Left cardiac atrium (tissue), 4 donors: ENCODE data around the gene LPIN2. TPM values are rescaled to one million over a fixed set of nuclear protein-coding genes. Genes with fewer than 3 reads are reported as not detected.
"Not testable (repeated sequence)": the region's sequence is repeated elsewhere in the genome, so short reads cannot be mapped to it uniquely, and the experiment has no call there.

Experiments used
- ATAC-seq, 2 donors: fragments of 200-7000 bp; cut with Tn5 transposase; one replicate each; pipeline ENCODE4 v1.9.1; 2020; ENCODE audit warnings: mild to moderate bottlenecking in 2 of 2, moderate library complexity in 2 of 2
- DNase-seq: peaks from one replicate; pipeline ENCODE4 v3.0.0-alpha.2; 2020
- intact Hi-C, 2 donors: fragments of 100-400 bp; cut with DNase I; formaldehyde crosslinking; loops; one replicate each; pipeline versions ENCODE4 v1.14.1 to v1.15.1; 2022 to 2023
- total RNA-seq, 2 donors: library from RNA; stranded (reverse); fragmentation: NEBNext Ultra II Directional; extraction: Animal tissue kit (Norgen Biotek cat#: 25700); gene quantifications; one replicate each; pipeline ENCODE4 v1.2.1, GENCODE V29; 2021
- donor health status: DM: no; HTN: yes; CAD: no.
- donor health status: DM: no; HTN: yes; CAD: no; lungs with severe emphysema.
- donor health status: DM: yes; HTN: yes; CAD: no.
- donor health status: Dilated cardiomyopathy.

LPIN2 gene
- total RNA-seq, 2 donors from 2014 or later: 15.2 to 16.4 TPM

- no peak for DNase-seq
- intact Hi-C loops: no loop called here
- ATAC-seq: no peak
Measured at GRCh38 chr18:3048820-3049349, 35.9 kb upstream of the LPIN2 start.

GRCh38 chr18:3048121-3048520 lies 35.2 kb upstream of the LPIN2 start:
- intact Hi-C loops: no loop called here
- DNase-seq: no peak
- no peak for ATAC-seq

GRCh38 chr18:3046216-3046808 lies 33.4 kb upstream of the LPIN2 start:
- ATAC-seq (no peak), DNase-seq (no peak)
- intact Hi-C loops: no loop called here

- peak in 1 of 2 donors; percentile 51 for ATAC-seq
Measured at GRCh38 chr18:3044931-3045698, 32.2 kb upstream of the LPIN2 start.

GRCh38 chr18:3042379-3042778 lies 29.4 kb upstream of the LPIN2 start:
- intact Hi-C loops: no loop called here
- no peak for DNase-seq
- ATAC-seq: no peak

More at GRCh38 chr18:3044931-3045698, 32.2 kb upstream of the LPIN2 start:
- intact Hi-C loops: no loop called here
- peak; percentile 57 for DNase-seq

GRCh38 chr18:3041843-3042242 lies 28.9 kb upstream of the LPIN2 start:
- intact Hi-C loops: no loop called here
- ATAC-seq: no peak
- DNase-seq: no peak

- no peak for DNase-seq
- no peak for ATAC-seq
- intact Hi-C loops: no loop called here
Measured at GRCh38 chr18:3040881-3041280, 27.9 kb upstream of the LPIN2 start.

GRCh38 chr18:3040173-3040572 lies 27.2 kb upstream of the LPIN2 start:
- intact Hi-C loops: no loop called here
- no peak for ATAC-seq
- DNase-seq: no peak

- no peak for DNase-seq
- intact Hi-C loops: no loop called here
- ATAC-seq: peak in 1 of 2 donors; percentile 58
Measured at GRCh38 chr18:3037423-3037915, 24.5 kb upstream of the LPIN2 start.

- no peak for DNase-seq
- no peak for ATAC-seq
Measured at GRCh38 chr18:3036108-3036507, 23.2 kb upstream of the LPIN2 start.

GRCh38 chr18:3035635-3036034 lies 22.7 kb upstream of the LPIN2 start:
- ATAC-seq: no peak
- intact Hi-C loops: no loop called here
- DNase-seq: no peak

More at GRCh38 chr18:3036108-3036507, 23.2 kb upstream of the LPIN2 start:
- intact Hi-C loops: no loop called here

GRCh38 chr18:3032721-3033120 lies 19.8 kb upstream of the LPIN2 start:
- no peak for DNase-seq
- intact Hi-C loops: no loop called here
- ATAC-seq: no peak

- DNase-seq: no peak
- ATAC-seq: peak in 1 of 2 donors; percentile 44
- intact Hi-C loops: no loop called here
Measured at GRCh38 chr18:3029215-3029952, 16.4 kb upstream of the LPIN2 start.

GRCh38 chr18:3028115-3028514 lies 15.2 kb upstream of the LPIN2 start:
- ATAC-seq, intact Hi-C loops: not testable (repeated sequence)

GRCh38 chr18:3027370-3027891 lies 14.5 kb upstream of the LPIN2 start:
- no peak for ATAC-seq
- intact Hi-C loops: no loop called here
- no peak for DNase-seq

More at GRCh38 chr18:3028115-3028514, 15.2 kb upstream of the LPIN2 start:
- DNase-seq: not testable (repeated sequence)

GRCh38 chr18:3025544-3025943 lies 12.6 kb upstream of the LPIN2 start:
- ATAC-seq: no peak
- DNase-seq: no peak
- intact Hi-C loops: no loop called here

GRCh38 chr18:3023603-3024002 lies 10.7 kb upstream of the LPIN2 start:
- ATAC-seq, intact Hi-C loops, DNase-seq: not testable (repeated sequence)

- ATAC-seq: no peak
- no peak for DNase-seq
- intact Hi-C loops: loop anchor here in 1 of 2 donors (5.0 kb wide), 1 partner anchor 46 kb away; no protein-coding TSS in a partner anchor
Measured at GRCh38 chr18:3016585-3017297, 3.8 kb upstream of the LPIN2 start.

- DNase-seq (no peak), ATAC-seq (no peak)
- intact Hi-C loops: loop anchor here in 1 of 2 donors (5.0 kb wide), 1 partner anchor 46 kb away; no protein-coding TSS in a partner anchor
Measured at GRCh38 chr18:3015851-3016250, 2.9 kb upstream of the LPIN2 start.
